ENCODE results near the gene FABP6. TPM values are rescaled to one million over a fixed set of nuclear protein-coding genes. Genes with fewer than 3 reads are reported as not detected.
A peak's percentile ranks its signal among the peaks of the same experiment; 100 is the strongest.
"Not testable (repeated sequence)": the region's sequence is repeated elsewhere in the genome, so short reads cannot be mapped to it uniquely, and the experiment has no call there.

Gene FABP6
- not detected for total RNA-seq

GRCh38 chr5:160229190-160229742, at the start of gene FABP6:
Gene FABP6, plus strand, starts transcription at chr5:160229506. Its CDS starts 52 bp downstream, at chr5:160229558.
- ChIA-PET CTCF (no interaction called here), POLR2A (no interaction called here)
- Mint-ChIP-seq H3K4me1 (no peaks in the 10 kb centered on the region), H3K27me3 (no peaks in the 10 kb centered on the region), H3K4me3 (no peak within 1 kb of the TSS), H3K27ac (no peak within 1 kb of the TSS), H3K36me3 (ENCODE audit: low read depth) (no peaks in the 10 kb centered on the region), H3K9me3 (no peaks in the 10 kb centered on the region)
- DNase-seq: no peak

- no peaks in the 10 kb centered on the region for H3K4me1 Mint-ChIP-seq
- no peak overlapping the region for H3K4me3 Mint-ChIP-seq
- CTCF ChIA-PET: no interaction called here
Observed at GRCh38 chr5:160180931-160181330, 48.4 kb upstream of the FABP6 start.

GRCh38 chr5:160181965-160182622, 47.2 kb upstream of the FABP6 start:
- H3K27ac Mint-ChIP-seq: no peak overlapping the region
- no peaks in the 10 kb centered on the region for H3K36me3 Mint-ChIP-seq (ENCODE audit: low read depth)
- no peak for DNase-seq
- peaks cover under 1% of the 10 kb centered on the region for H3K4me1 Mint-ChIP-seq
- no peaks in the 10 kb centered on the region for H3K9me3 Mint-ChIP-seq
- ChIA-PET POLR2A (no interaction called here), CTCF (interaction anchor here (0.6 kb wide), 1 partner anchor 22 kb away, joined by 3 read pairs; no protein-coding TSS in a partner anchor)
- peaks cover 10% of the 10 kb centered on the region for H3K27me3 Mint-ChIP-seq
- H3K4me3 Mint-ChIP-seq: no peak overlapping the region

More at GRCh38 chr5:160180931-160181330, 48.4 kb upstream of the FABP6 start:
- POLR2A ChIA-PET: no interaction called here
- peaks cover 3% of the 10 kb centered on the region for H3K27me3 Mint-ChIP-seq
- H3K9me3 Mint-ChIP-seq: no peaks in the 10 kb centered on the region
- H3K36me3 Mint-ChIP-seq (ENCODE audit: low read depth): no peaks in the 10 kb centered on the region
- no peak overlapping the region for H3K27ac Mint-ChIP-seq
- DNase-seq: no peak

- CTCF ChIA-PET: no interaction called here
- no peak for DNase-seq
- no peak overlapping the region for H3K27ac Mint-ChIP-seq
- no peak overlapping the region for H3K4me3 Mint-ChIP-seq
- H3K9me3 Mint-ChIP-seq: no peaks in the 10 kb centered on the region
- POLR2A ChIA-PET: no interaction called here
- no peaks in the 10 kb centered on the region for H3K36me3 Mint-ChIP-seq (ENCODE audit: low read depth)
- peaks cover 2% of the 10 kb centered on the region for H3K4me1 Mint-ChIP-seq
- peaks cover 12% of the 10 kb centered on the region for H3K27me3 Mint-ChIP-seq
Observed at GRCh38 chr5:160183075-160183474, 46.2 kb upstream of the FABP6 start.

- no peaks in the 10 kb centered on the region for H3K36me3 Mint-ChIP-seq (ENCODE audit: low read depth)
- H3K27me3 Mint-ChIP-seq: peaks cover 17% of the 10 kb centered on the region
- no peak overlapping the region for H3K27ac Mint-ChIP-seq
- no peak overlapping the region for H3K4me3 Mint-ChIP-seq
- DNase-seq: no peak
- H3K4me1 Mint-ChIP-seq: peaks cover 5% of the 10 kb centered on the region
- no peaks in the 10 kb centered on the region for H3K9me3 Mint-ChIP-seq
- POLR2A ChIA-PET: no interaction called here
- CTCF ChIA-PET: no interaction called here
Observed at GRCh38 chr5:160185626-160186360, 43.5 kb upstream of the FABP6 start.

GRCh38 chr5:160186480-160186879, 42.8 kb upstream of the FABP6 start:
- POLR2A ChIA-PET: no interaction called here
- no peak for DNase-seq
- Mint-ChIP-seq H3K27me3 (peaks cover 17% of the 10 kb centered on the region), H3K4me3 (no peak overlapping the region), H3K9me3 (no peaks in the 10 kb centered on the region), H3K4me1 (peaks cover 5% of the 10 kb centered on the region), H3K27ac (no peak overlapping the region), H3K36me3 (ENCODE audit: low read depth) (no peaks in the 10 kb centered on the region)
- CTCF ChIA-PET: interaction anchor here (1.3 kb wide), 1 partner anchor 165 kb away, joined by 4 read pairs; no protein-coding TSS in a partner anchor

- Mint-ChIP-seq H3K27ac (no peak overlapping the region), H3K9me3 (no peaks in the 10 kb centered on the region), H3K4me3 (peak overlapping the region; percentile 21), H3K27me3 (peaks cover 17% of the 10 kb centered on the region), H3K4me1 (peaks cover 5% of the 10 kb centered on the region), H3K36me3 (ENCODE audit: low read depth) (no peaks in the 10 kb centered on the region)
- DNase-seq: no peak
- ChIA-PET CTCF (interaction anchor here (0.7 to 1.3 kb wide), 2 partner anchors 165 to 1072 kb away, joined by 3 to 4 read pairs; no protein-coding TSS in a partner anchor), POLR2A (no interaction called here)
Observed at GRCh38 chr5:160187091-160187490, 42.2 kb upstream of the FABP6 start.

GRCh38 chr5:160188141-160189015, 40.9 kb upstream of the FABP6 start:
- Mint-ChIP-seq H3K4me1 (peaks cover 5% of the 10 kb centered on the region), H3K4me3 (peak overlapping the region; percentile 14), H3K27me3 (peaks cover 17% of the 10 kb centered on the region), H3K9me3 (no peaks in the 10 kb centered on the region), H3K36me3 (ENCODE audit: low read depth) (no peaks in the 10 kb centered on the region), H3K27ac (no peak overlapping the region)
- peak; percentile 16 for DNase-seq
- ChIA-PET CTCF (interaction anchor here (1.9 kb wide), 1 partner anchor 10 kb away, joined by 5 read pairs; no protein-coding TSS in a partner anchor), POLR2A (no interaction called here)

- ChIA-PET CTCF (no interaction called here), POLR2A (interaction anchor here (0.6 kb wide), 1 partner anchor 74 kb away, joined by 3 read pairs; no protein-coding TSS in a partner anchor)
- H3K4me3 Mint-ChIP-seq: no peak overlapping the region
- H3K9me3 Mint-ChIP-seq: no peaks in the 10 kb centered on the region
- no peak overlapping the region for H3K27ac Mint-ChIP-seq
- DNase-seq: no peak
- peaks cover 5% of the 10 kb centered on the region for H3K27me3 Mint-ChIP-seq
- H3K36me3 Mint-ChIP-seq (ENCODE audit: low read depth): no peaks in the 10 kb centered on the region
- peaks cover 3% of the 10 kb centered on the region for H3K4me1 Mint-ChIP-seq
Observed at GRCh38 chr5:160192424-160192823, 36.9 kb upstream of the FABP6 start.

- DNase-seq; H3K4me1 Mint-ChIP-seq; H3K27ac Mint-ChIP-seq; H3K27me3 Mint-ChIP-seq; H3K36me3 Mint-ChIP-seq (ENCODE audit: low read depth); H3K9me3 Mint-ChIP-seq; H3K4me3 Mint-ChIP-seq; CTCF ChIA-PET: not testable (repeated sequence)
- POLR2A ChIA-PET: interaction anchor here (0.6 kb wide), 1 partner anchor 75 kb away, joined by 3 read pairs; no protein-coding TSS in a partner anchor
Observed at GRCh38 chr5:160193076-160193475, 36.2 kb upstream of the FABP6 start.

GRCh38 chr5:160193790-160194189, 35.5 kb upstream of the FABP6 start:
- H3K27me3 Mint-ChIP-seq: peaks cover 12% of the 10 kb centered on the region
- H3K36me3 Mint-ChIP-seq (ENCODE audit: low read depth); DNase-seq; H3K4me1 Mint-ChIP-seq; H3K9me3 Mint-ChIP-seq; H3K27ac Mint-ChIP-seq; H3K4me3 Mint-ChIP-seq; CTCF ChIA-PET; POLR2A ChIA-PET: not testable (repeated sequence)

GRCh38 chr5:160197341-160198144, 31.8 kb upstream of the FABP6 start:
- Mint-ChIP-seq H3K4me3 (no peak overlapping the region), H3K36me3 (ENCODE audit: low read depth) (no peaks in the 10 kb centered on the region), H3K9me3 (no peaks in the 10 kb centered on the region), H3K4me1 (peaks cover 9% of the 10 kb centered on the region), H3K27me3 (peaks cover 8% of the 10 kb centered on the region), H3K27ac (no peak overlapping the region)
- ChIA-PET POLR2A (no interaction called here), CTCF (interaction anchor here (0.9 to 1.8 kb wide), 3 partner anchors 12 to 200 kb away, joined by 3 to 4 read pairs (median 3); no protein-coding TSS in a partner anchor)
- no peak for DNase-seq
